ENCODE data around the gene SPACA6. TPM values are rescaled to one million over a fixed set of nuclear protein-coding genes. Genes with fewer than 3 reads are reported as not detected.
"Not testable (repeated sequence)": the region's sequence is repeated elsewhere in the genome, so short reads cannot be mapped to it uniquely, and the experiment has no call there.

The SPACA6 gene
- total and polyA plus RNA-seq, 2 of the 8 experiments (the other 6 are each of a cell fraction or from before 2014, with no cell fraction given) = 7.1 to 7.5 TPM

GRCh38 chr19:51738523-51738922, 45.4 kb downstream of the SPACA6 start:
- not testable (repeated sequence) for H3K27me3 ChIP-seq (replicated peaks in 1 of 4; ENCODE audit: control insufficient read depth in 3 of 4, extremely low read depth in 1 of 4, insufficient read depth in 3 of 4, low read length in 3 of 4)

More at GRCh38 chr19:51738523-51738922, 45.4 kb downstream of the SPACA6 start:
- H2BK120ac ChIP-seq (replicated peaks; ENCODE audit: low read depth, low read length); H2BK5ac ChIP-seq (ENCODE audit: low read depth, low read length); H3K18ac ChIP-seq (ENCODE audit: extremely low read depth, low read length); H2AK5ac ChIP-seq (ENCODE audit: low read depth, low read length); H3K9me3 ChIP-seq (ENCODE audit: insufficient read depth in 2 of 2, low read depth in 1 of 2, low read length in 1 of 2); H3K27ac ChIP-seq (ENCODE audit: low read depth, low read length); H2BK20ac ChIP-seq (ENCODE audit: low read length); H3K14ac ChIP-seq (ENCODE audit: insufficient read length); H2BK12ac ChIP-seq (ENCODE audit: low read depth, low read length); H3K23me2 ChIP-seq (ENCODE audit: low read depth, low read length); H4K20me1 ChIP-seq (replicated peaks in 1 of 2; ENCODE audit: control insufficient read depth in 1 of 2, insufficient read depth in 2 of 2, low read length in 2 of 2); H3K56ac ChIP-seq (replicated peaks; ENCODE audit: insufficient read length, low read depth, low read length); H3K4me2 ChIP-seq (ENCODE audit: insufficient read depth in 1 of 2, low read depth in 2 of 2, low read length in 2 of 2); H4K5ac ChIP-seq (ENCODE audit: insufficient read length, low read depth, low read length); H3K36me3 ChIP-seq (ENCODE audit: control insufficient read depth in 2 of 4, insufficient read depth in 4 of 4, low read length in 3 of 4); H2BK15ac ChIP-seq (ENCODE audit: low read length); H3K79me2 ChIP-seq (ENCODE audit: control insufficient read depth in 1 of 2, insufficient read depth in 2 of 2, low read length in 2 of 2); H3K4me1 ChIP-seq (replicated peaks in 1 of 4; ENCODE audit: control insufficient read depth in 3 of 4, insufficient read depth in 4 of 4, low read length in 3 of 4); H3K9ac ChIP-seq (replicated peaks in 1 of 4; ENCODE audit: extremely low read depth in 1 of 4, low read depth in 3 of 4, low read length in 3 of 4); H3K4me3 ChIP-seq (ENCODE audit: extremely low read depth in 1 of 4, insufficient read depth in 2 of 4, low read depth in 3 of 4, low read length in 4 of 4); H3K4ac ChIP-seq (replicated peaks; ENCODE audit: insufficient read length, low read depth, low read length); H4K8ac ChIP-seq (ENCODE audit: extremely low read depth, insufficient read depth, low read length); FAIRE-seq; H3K79me1 ChIP-seq (ENCODE audit: low read depth, low read length); H3K23ac ChIP-seq (ENCODE audit: insufficient read length); DNase-seq (ENCODE audit: low read depth in 1 of 2, low spot score in 2 of 2); H2AFZ ChIP-seq (ENCODE audit: low read length); H4K91ac ChIP-seq (replicated peaks; ENCODE audit: insufficient read length, low read length): not testable (repeated sequence)
- ChIA-PET CTCF (ENCODE audit: partially characterized antibody) (interaction anchor here (1.0 to 2.4 kb wide), 6 partner anchors 10 to 1326 kb away, joined by 3 to 17 read pairs (median 4); no protein-coding TSS in a partner anchor), POLR2A (ENCODE audit: partially characterized antibody) (interaction anchor here (0.9 kb wide), 1 partner anchor 10 kb away, joined by 3 read pairs; no protein-coding TSS in a partner anchor)
- 82% methylated on average over 10 of the region's 10 CpGs; no CpG with 5 or more reads in 1 of the 2 experiments for WGBS, 2 experiments (ENCODE audit: extremely low coverage in 1 of 2, insufficient coverage in 1 of 2, insufficient read length in 1 of 2, insufficient replicate concordance in 2 of 2, low coverage in 1 of 2, low lambda C conversion rate in 2 of 2, missing lambda C conversion rate in 1 of 2)
